Epithelial cell of proximal tubule (primary cell): ENCODE results near the gene TBATA. TPM values are rescaled to one million over a fixed set of nuclear protein-coding genes. Genes with fewer than 3 reads are reported as not detected.

Source experiments
- DNase-seq: peaks from one replicate; pipeline ENCODE4 v3.0.0-alpha.2; 2011; ENCODE audit warnings: low read depth
- H3K4me3 ChIP-seq: 2 replicates; pipeline ENCODE4 v1.5.1; 2011; ENCODE audit warnings: low read depth, mild to moderate bottlenecking, low read length
- CTCF ChIP-seq: conservative IDR thresholded peaks from 2 replicates; pipeline ENCODE4 v1.5.1; 2012; ENCODE audit warnings: low read depth, mild to moderate bottlenecking, low read length
- total RNA-seq: library from RNA; depleted of rRNA; stranded (reverse); fragments of >200 nt; gene quantifications from 2 replicates; pipeline ENCODE4 v1.2.3, GENCODE V29; 2015

Gene TBATA
- total RNA-seq, 1 donor from 2014 or later: not detected

GRCh38 chr10:70780772-70781171, 4.4 kb downstream of the TBATA start:
- no peak for TF ChIP-seq CTCF
- no peak overlapping the region for H3K4me3 ChIP-seq
- DNase-seq: no peak

GRCh38 chr10:70780370-70780760, 4.8 kb downstream of the TBATA start:
- H3K4me3 ChIP-seq: no peak overlapping the region
- no peak for TF ChIP-seq CTCF

GRCh38 chr10:70779511-70780369, 5.4 kb downstream of the TBATA start:
- no peak for TF ChIP-seq CTCF
- no peak for DNase-seq
- H3K4me3 ChIP-seq: no peak overlapping the region

More at GRCh38 chr10:70780370-70780760, 4.8 kb downstream of the TBATA start:
- no peak for DNase-seq

GRCh38 chr10:70779088-70779487, 6.1 kb downstream of the TBATA start:
- no peak for TF ChIP-seq CTCF
- no peak for DNase-seq
- H3K4me3 ChIP-seq: no peak overlapping the region

- DNase-seq: no peak
- TF ChIP-seq CTCF: no peak
- H3K4me3 ChIP-seq: no peak overlapping the region
These were observed 6.8 kb downstream of the TBATA start for GRCh38 chr10:70778267-70778924.

GRCh38 chr10:70777063-70777875, 7.9 kb downstream of the TBATA start:
- no peak overlapping the region for H3K4me3 ChIP-seq
- no peak for DNase-seq
- no peak for TF ChIP-seq CTCF
